WTC11 (cell line): Measurements from ENCODE around the gene KEL. TPM values are rescaled to one million over a fixed set of nuclear protein-coding genes. Genes with fewer than 3 reads are reported as not detected.

Experiments used
- ATAC-seq: fragments of 200-7000 bp; cut with Tn5 transposase; 2 replicates; pipeline ENCODE4 v1.10.0; 2021; ENCODE audit warnings: mild to moderate bottlenecking, moderate library complexity
- CTCF ChIA-PET: fragments of 300-600 bp; sonication (Branson Sonifier 250); formaldehyde crosslinking; loops from one replicate; lab custom pipeline; 2021; ENCODE audit warnings: antibody characterized with exemption; lab: Charles Lee
- POLR2A ChIA-PET: fragments of 350-600 bp; sonication (Branson Sonifier 250); formaldehyde crosslinking; loops from one replicate; lab custom pipeline; 2021; ENCODE audit warnings: antibody characterized with exemption; lab: Charles Lee
- DNase-seq: peaks from one replicate; pipeline ENCODE4 v3.0.0; 2021; ENCODE audit warnings: low spot score
- H3K27ac Mint-ChIP-seq: 2 replicates; pipeline ENCODE4 v1.8.0; 2021; ENCODE audit warnings: mixed read lengths
- H3K27me3 Mint-ChIP-seq: 2 replicates; pipeline ENCODE4 v1.8.0; 2021; ENCODE audit warnings: low read depth, mild to moderate bottlenecking, moderate library complexity, mixed read lengths
- H3K36me3 Mint-ChIP-seq: 2 replicates; pipeline ENCODE4 v1.8.0; 2021; ENCODE audit warnings: mixed read lengths
- H3K4me1 Mint-ChIP-seq: 2 replicates; pipeline ENCODE4 v1.8.0; 2022; ENCODE audit warnings: mixed read lengths
- H3K4me3 Mint-ChIP-seq: 2 replicates; pipeline ENCODE4 v1.8.0; 2021; ENCODE audit warnings: mild to moderate bottlenecking, moderate library complexity, mixed read lengths
- H3K9me3 Mint-ChIP-seq: 2 replicates; pipeline ENCODE4 v1.8.0; 2021; ENCODE audit warnings: mixed read lengths
- CBFB ChIP-seq: sonication (generic); formaldehyde crosslinking; IDR thresholded peaks from 2 replicates; pipeline ENCODE4 v1.8.1; 2022; ENCODE audit warnings: mild to moderate bottlenecking, low read depth, missing genetic modification reagents
- CREM ChIP-seq: sonication (generic); formaldehyde crosslinking; IDR thresholded peaks from 2 replicates; pipeline ENCODE4 v1.8.1; 2022; ENCODE audit warnings: mild to moderate bottlenecking, missing genetic modification reagents, moderate library complexity
- EMX1 ChIP-seq: fragments of 250-450 bp; sonication (Bioruptor Pico); IDR thresholded peaks from 2 replicates; pipeline ENCODE4 v1.8.0; 2021; ENCODE audit warnings: mild to moderate bottlenecking
- ETV6 ChIP-seq: sonication (generic); formaldehyde crosslinking; IDR thresholded peaks from 2 replicates; pipeline ENCODE4 v1.8.1; 2022; ENCODE audit warnings: mild to moderate bottlenecking, missing genetic modification reagents
- HMGA2 ChIP-seq: fragments of 250-450 bp; sonication (Bioruptor Pico); IDR thresholded peaks from 2 replicates; pipeline ENCODE4 v1.4.0; 2021; ENCODE audit warnings: mild to moderate bottlenecking, moderate library complexity
- MYBL2 ChIP-seq: sonication (generic); formaldehyde crosslinking; IDR thresholded peaks from 2 replicates; pipeline ENCODE4 v1.8.1; 2023; ENCODE audit warnings: mild to moderate bottlenecking, moderate library complexity, missing genetic modification reagents
- NFATC4 ChIP-seq: fragments of 250-450 bp; sonication (Bioruptor Pico); IDR thresholded peaks from 2 replicates; pipeline ENCODE4 v1.9.0; 2021; ENCODE audit warnings: mild to moderate bottlenecking
- NFE2L1 ChIP-seq: sonication (generic); formaldehyde crosslinking; IDR thresholded peaks from 2 replicates; pipeline ENCODE4 v1.8.1; 2023; ENCODE audit warnings: missing genetic modification reagents
- ZNF671 ChIP-seq: fragments of 250-450 bp; sonication (Bioruptor Pico); IDR thresholded peaks from 2 replicates; pipeline ENCODE4 v1.8.0; 2021; ENCODE audit warnings: mild to moderate bottlenecking
- total RNA-seq: library from RNA; stranded (reverse); gene quantifications from 3 replicates; pipeline ENCODE4 v1.2.3, GENCODE V29; 2021
- TF ChIP-seq, protein P1 (sequence below): sonication (generic); formaldehyde crosslinking; IDR thresholded peaks from 2 replicates; pipeline ENCODE4 v1.8.1; 2023; ENCODE audit warnings: mild to moderate bottlenecking, missing genetic modification reagents, borderline replicate concordance
- TF ChIP-seq, protein P2 (sequence below): sonication (generic); formaldehyde crosslinking; IDR thresholded peaks from 2 replicates; pipeline ENCODE4 v1.8.1; 2022; ENCODE audit warnings: low read depth, missing genetic modification reagents, borderline replicate concordance
- TF ChIP-seq, protein P3 (sequence below): fragments of 250-450 bp; sonication (Bioruptor Pico); IDR thresholded peaks from 2 replicates; pipeline ENCODE4 v1.8.0; 2021; ENCODE audit warnings: mild to moderate bottlenecking
- TF ChIP-seq, protein P4 (sequence below): sonication (generic); formaldehyde crosslinking; IDR thresholded peaks from 2 replicates; pipeline ENCODE4 v1.8.0; 2023; ENCODE audit warnings: missing genetic modification reagents
- TF ChIP-seq, protein P5 (sequence below): sonication (generic); formaldehyde crosslinking; IDR thresholded peaks from 2 replicates; pipeline ENCODE4 v1.8.0; 2022; ENCODE audit warnings: missing genetic modification reagents
- TF ChIP-seq, protein P6 (sequence below): fragments of 250-450 bp; sonication (Bioruptor Pico); IDR thresholded peaks from 2 replicates; pipeline ENCODE4 v1.9.0; 2021; ENCODE audit warnings: mild to moderate bottlenecking

KEL gene
- total RNA-seq, 1 experiment from 2014 or later = 0.87 TPM

DNA sequence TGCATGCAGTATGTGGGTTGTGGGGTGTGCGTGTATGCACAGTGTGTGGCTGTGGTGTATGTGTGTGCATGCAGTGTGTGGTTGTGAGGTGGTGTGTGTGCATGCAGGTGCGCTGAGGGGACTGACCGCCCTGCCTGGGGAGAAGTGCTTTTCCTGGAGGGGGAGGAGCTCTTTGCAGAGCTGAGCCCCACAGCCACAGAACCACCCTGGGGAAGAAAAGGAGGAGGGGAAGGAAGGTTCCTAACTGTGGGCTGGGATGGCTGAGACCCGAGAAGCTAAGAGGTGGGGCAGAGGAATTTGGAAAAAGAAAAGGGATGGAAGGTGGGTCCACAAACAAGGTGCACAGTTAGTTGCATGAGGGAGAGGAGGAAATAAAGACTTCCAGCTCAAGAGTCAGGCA lies 28.5 kb downstream of the KEL start, which contains the start of gene TRPV5:
Gene TRPV5 (minus strand): TSS at position 123 of the 400 bp plus-strand sequence. CDS start 287 bp downstream, outside the sequence.
- ChIA-PET POLR2A (no interaction called here), CTCF (interaction anchor here (0.8 to 2.4 kb wide), 7 partner anchors 8 to 282 kb away, joined by 3 to 8 read pairs (median 4); no protein-coding TSS in a partner anchor)
- peaks cover 12% of the 10 kb centered on the region for H3K4me1 Mint-ChIP-seq
- no peaks in the 10 kb centered on the region for H3K36me3 Mint-ChIP-seq
- H3K27me3 Mint-ChIP-seq = no peaks in the 10 kb centered on the region; the same call in 1 of the 2 replicates
- peak; percentile 57; the same call in 1 of the 2 replicates for ATAC-seq
- H3K4me3 Mint-ChIP-seq = no peak within 1 kb of the TSS
- TF ChIP-seq, protein P1, sequence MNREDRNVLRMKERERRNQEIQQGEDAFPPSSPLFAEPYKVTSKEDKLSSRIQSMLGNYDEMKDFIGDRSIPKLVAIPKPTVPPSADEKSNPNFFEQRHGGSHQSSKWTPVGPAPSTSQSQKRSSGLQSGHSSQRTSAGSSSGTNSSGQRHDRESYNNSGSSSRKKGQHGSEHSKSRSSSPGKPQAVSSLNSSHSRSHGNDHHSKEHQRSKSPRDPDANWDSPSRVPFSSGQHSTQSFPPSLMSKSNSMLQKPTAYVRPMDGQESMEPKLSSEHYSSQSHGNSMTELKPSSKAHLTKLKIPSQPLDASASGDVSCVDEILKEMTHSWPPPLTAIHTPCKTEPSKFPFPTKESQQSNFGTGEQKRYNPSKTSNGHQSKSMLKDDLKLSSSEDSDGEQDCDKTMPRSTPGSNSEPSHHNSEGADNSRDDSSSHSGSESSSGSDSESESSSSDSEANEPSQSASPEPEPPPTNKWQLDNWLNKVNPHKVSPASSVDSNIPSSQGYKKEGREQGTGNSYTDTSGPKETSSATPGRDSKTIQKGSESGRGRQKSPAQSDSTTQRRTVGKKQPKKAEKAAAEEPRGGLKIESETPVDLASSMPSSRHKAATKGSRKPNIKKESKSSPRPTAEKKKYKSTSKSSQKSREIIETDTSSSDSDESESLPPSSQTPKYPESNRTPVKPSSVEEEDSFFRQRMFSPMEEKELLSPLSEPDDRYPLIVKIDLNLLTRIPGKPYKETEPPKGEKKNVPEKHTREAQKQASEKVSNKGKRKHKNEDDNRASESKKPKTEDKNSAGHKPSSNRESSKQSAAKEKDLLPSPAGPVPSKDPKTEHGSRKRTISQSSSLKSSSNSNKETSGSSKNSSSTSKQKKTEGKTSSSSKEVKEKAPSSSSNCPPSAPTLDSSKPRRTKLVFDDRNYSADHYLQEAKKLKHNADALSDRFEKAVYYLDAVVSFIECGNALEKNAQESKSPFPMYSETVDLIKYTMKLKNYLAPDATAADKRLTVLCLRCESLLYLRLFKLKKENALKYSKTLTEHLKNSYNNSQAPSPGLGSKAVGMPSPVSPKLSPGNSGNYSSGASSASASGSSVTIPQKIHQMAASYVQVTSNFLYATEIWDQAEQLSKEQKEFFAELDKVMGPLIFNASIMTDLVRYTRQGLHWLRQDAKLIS (CRISPR knock-in tag) = no peak
- TF ChIP-seq MYBL2 = no peak
- TF ChIP-seq, protein P2, sequence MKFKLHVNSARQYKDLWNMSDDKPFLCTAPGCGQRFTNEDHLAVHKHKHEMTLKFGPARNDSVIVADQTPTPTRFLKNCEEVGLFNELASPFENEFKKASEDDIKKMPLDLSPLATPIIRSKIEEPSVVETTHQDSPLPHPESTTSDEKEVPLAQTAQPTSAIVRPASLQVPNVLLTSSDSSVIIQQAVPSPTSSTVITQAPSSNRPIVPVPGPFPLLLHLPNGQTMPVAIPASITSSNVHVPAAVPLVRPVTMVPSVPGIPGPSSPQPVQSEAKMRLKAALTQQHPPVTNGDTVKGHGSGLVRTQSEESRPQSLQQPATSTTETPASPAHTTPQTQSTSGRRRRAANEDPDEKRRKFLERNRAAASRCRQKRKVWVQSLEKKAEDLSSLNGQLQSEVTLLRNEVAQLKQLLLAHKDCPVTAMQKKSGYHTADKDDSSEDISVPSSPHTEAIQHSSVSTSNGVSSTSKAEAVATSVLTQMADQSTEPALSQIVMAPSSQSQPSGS (CRISPR knock-in tag) = no peak
- TF ChIP-seq CREM = no peak
- no peak for TF ChIP-seq NFATC4 (CRISPR knock-in tag)
- no peak for TF ChIP-seq CBFB (CRISPR knock-in tag)
- TF ChIP-seq HMGA2 (CRISPR knock-in tag) = no peak
- TF ChIP-seq, protein P3, sequence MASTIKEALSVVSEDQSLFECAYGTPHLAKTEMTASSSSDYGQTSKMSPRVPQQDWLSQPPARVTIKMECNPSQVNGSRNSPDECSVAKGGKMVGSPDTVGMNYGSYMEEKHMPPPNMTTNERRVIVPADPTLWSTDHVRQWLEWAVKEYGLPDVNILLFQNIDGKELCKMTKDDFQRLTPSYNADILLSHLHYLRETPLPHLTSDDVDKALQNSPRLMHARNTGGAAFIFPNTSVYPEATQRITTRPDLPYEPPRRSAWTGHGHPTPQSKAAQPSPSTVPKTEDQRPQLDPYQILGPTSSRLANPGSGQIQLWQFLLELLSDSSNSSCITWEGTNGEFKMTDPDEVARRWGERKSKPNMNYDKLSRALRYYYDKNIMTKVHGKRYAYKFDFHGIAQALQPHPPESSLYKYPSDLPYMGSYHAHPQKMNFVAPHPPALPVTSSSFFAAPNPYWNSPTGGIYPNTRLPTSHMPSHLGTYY (CRISPR knock-in tag) = no peak
- no peak for TF ChIP-seq ZNF671
- no peak for TF ChIP-seq NFE2L1 (CRISPR knock-in tag)
- TF ChIP-seq, protein P4, sequence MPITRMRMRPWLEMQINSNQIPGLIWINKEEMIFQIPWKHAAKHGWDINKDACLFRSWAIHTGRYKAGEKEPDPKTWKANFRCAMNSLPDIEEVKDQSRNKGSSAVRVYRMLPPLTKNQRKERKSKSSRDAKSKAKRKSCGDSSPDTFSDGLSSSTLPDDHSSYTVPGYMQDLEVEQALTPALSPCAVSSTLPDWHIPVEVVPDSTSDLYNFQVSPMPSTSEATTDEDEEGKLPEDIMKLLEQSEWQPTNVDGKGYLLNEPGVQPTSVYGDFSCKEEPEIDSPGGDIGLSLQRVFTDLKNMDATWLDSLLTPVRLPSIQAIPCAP (CRISPR knock-in tag) = no peak
- no peak for TF ChIP-seq ETV6 (CRISPR knock-in tag)
- TF ChIP-seq, protein P5, sequence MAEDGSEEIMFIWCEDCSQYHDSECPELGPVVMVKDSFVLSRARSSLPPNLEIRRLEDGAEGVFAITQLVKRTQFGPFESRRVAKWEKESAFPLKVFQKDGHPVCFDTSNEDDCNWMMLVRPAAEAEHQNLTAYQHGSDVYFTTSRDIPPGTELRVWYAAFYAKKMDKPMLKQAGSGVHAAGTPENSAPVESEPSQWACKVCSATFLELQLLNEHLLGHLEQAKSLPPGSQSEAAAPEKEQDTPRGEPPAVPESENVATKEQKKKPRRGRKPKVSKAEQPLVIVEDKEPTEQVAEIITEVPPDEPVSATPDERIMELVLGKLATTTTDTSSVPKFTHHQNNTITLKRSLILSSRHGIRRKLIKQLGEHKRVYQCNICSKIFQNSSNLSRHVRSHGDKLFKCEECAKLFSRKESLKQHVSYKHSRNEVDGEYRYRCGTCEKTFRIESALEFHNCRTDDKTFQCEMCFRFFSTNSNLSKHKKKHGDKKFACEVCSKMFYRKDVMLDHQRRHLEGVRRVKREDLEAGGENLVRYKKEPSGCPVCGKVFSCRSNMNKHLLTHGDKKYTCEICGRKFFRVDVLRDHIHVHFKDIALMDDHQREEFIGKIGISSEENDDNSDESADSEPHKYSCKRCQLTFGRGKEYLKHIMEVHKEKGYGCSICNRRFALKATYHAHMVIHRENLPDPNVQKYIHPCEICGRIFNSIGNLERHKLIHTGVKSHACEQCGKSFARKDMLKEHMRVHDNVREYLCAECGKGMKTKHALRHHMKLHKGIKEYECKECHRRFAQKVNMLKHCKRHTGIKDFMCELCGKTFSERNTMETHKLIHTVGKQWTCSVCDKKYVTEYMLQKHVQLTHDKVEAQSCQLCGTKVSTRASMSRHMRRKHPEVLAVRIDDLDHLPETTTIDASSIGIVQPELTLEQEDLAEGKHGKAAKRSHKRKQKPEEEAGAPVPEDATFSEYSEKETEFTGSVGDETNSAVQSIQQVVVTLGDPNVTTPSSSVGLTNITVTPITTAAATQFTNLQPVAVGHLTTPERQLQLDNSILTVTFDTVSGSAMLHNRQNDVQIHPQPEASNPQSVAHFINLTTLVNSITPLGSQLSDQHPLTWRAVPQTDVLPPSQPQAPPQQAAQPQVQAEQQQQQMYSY (CRISPR knock-in tag) = no peak
- TF ChIP-seq, protein P6, sequence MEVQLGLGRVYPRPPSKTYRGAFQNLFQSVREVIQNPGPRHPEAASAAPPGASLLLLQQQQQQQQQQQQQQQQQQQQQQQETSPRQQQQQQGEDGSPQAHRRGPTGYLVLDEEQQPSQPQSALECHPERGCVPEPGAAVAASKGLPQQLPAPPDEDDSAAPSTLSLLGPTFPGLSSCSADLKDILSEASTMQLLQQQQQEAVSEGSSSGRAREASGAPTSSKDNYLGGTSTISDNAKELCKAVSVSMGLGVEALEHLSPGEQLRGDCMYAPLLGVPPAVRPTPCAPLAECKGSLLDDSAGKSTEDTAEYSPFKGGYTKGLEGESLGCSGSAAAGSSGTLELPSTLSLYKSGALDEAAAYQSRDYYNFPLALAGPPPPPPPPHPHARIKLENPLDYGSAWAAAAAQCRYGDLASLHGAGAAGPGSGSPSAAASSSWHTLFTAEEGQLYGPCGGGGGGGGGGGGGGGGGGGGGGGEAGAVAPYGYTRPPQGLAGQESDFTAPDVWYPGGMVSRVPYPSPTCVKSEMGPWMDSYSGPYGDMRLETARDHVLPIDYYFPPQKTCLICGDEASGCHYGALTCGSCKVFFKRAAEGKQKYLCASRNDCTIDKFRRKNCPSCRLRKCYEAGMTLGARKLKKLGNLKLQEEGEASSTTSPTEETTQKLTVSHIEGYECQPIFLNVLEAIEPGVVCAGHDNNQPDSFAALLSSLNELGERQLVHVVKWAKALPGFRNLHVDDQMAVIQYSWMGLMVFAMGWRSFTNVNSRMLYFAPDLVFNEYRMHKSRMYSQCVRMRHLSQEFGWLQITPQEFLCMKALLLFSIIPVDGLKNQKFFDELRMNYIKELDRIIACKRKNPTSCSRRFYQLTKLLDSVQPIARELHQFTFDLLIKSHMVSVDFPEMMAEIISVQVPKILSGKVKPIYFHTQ (CRISPR knock-in tag) = no peak
- TF ChIP-seq EMX1 (CRISPR knock-in tag) = no peak
- H3K27ac Mint-ChIP-seq = no peak within 1 kb of the TSS
- no peak for DNase-seq
- no peaks in the 10 kb centered on the region for H3K9me3 Mint-ChIP-seq
